Astrocyte (in vitro differentiated cells and primary cell): ENCODE results near the gene MAP1A. TPM values are rescaled to one million over a fixed set of nuclear protein-coding genes. Genes with fewer than 3 reads are reported as not detected.
A peak's percentile ranks its signal among the peaks of the same experiment; 100 is the strongest.

Experiments used
- DNase-seq: peaks from one replicate; pipeline ENCODE4 v3.0.0-alpha.2; 2010; ENCODE audit warnings: low read depth
- FAIRE-seq: peaks from 2 replicates; lab custom pipeline; 2011; peaks lifted over from hg19 to GRCh38; lab: Jason Lieb, UNC
- H2AFZ ChIP-seq: 2 replicates; pipeline ENCODE4 v1.6.0; 2012; ENCODE audit warnings: low read depth, low read length, inconsistent platforms
- H3K27ac ChIP-seq: 2 replicates; pipeline ENCODE4 v1.5.1; 2011; ENCODE audit warnings: low read depth, low read length, inconsistent platforms
- H3K27me3 ChIP-seq: 2 replicates; pipeline ENCODE4 v1.6.0; 2011; ENCODE audit warnings: low read length, inconsistent platforms; ENCODE audit not compliant: insufficient read depth
- H3K36me3 ChIP-seq: 2 replicates; pipeline ENCODE4 v1.5.1; 2011; ENCODE audit warnings: low read length, inconsistent platforms; ENCODE audit not compliant: insufficient read depth
- H3K4me1 ChIP-seq: 2 replicates; pipeline ENCODE4 v1.5.1; 2011; ENCODE audit warnings: low read length, inconsistent platforms; ENCODE audit not compliant: insufficient read depth
- H3K4me2 ChIP-seq: 2 replicates; pipeline ENCODE4 v1.6.0; 2012; ENCODE audit warnings: low read length, inconsistent platforms
- H3K4me3 ChIP-seq: 2 replicates; pipeline ENCODE4 v1.5.1; 2011; ENCODE audit warnings: low read depth, mild to moderate bottlenecking, low read length, inconsistent platforms; ENCODE audit not compliant: insufficient read depth
- H3K79me2 ChIP-seq: 2 replicates; pipeline ENCODE4 v1.6.0; 2012; ENCODE audit warnings: mild to moderate bottlenecking, low read length, inconsistent platforms; ENCODE audit not compliant: insufficient read depth
- H3K9ac ChIP-seq: 2 replicates; pipeline ENCODE4 v1.6.0; 2012; ENCODE audit warnings: mild to moderate bottlenecking, low read length, inconsistent platforms
- H3K9me3 ChIP-seq: 2 replicates; pipeline ENCODE4 v1.5.1; 2012; ENCODE audit warnings: low read depth, mild to moderate bottlenecking, low read length, inconsistent platforms; ENCODE audit not compliant: insufficient read depth
- H4K20me1 ChIP-seq: 2 replicates; pipeline ENCODE4 v1.6.0; 2012; ENCODE audit warnings: low read length, inconsistent platforms; ENCODE audit not compliant: insufficient read depth
- H3K27ac Mint-ChIP-seq: one replicate; pipeline ENCODE4 v1.8.0; 2021; ENCODE audit warnings: mild to moderate bottlenecking, mixed read lengths; ENCODE audit not compliant: unreplicated experiment
- H3K27me3 Mint-ChIP-seq: one replicate; pipeline ENCODE4 v1.8.0; 2021; ENCODE audit warnings: low read depth, mixed read lengths; ENCODE audit not compliant: unreplicated experiment
- H3K36me3 Mint-ChIP-seq: one replicate; pipeline ENCODE4 v1.8.0; 2021; ENCODE audit warnings: low read depth, mixed read lengths; ENCODE audit not compliant: unreplicated experiment
- H3K4me1 Mint-ChIP-seq: one replicate; pipeline ENCODE4 v1.8.0; 2021; ENCODE audit warnings: low read depth, mixed read lengths; ENCODE audit not compliant: unreplicated experiment
- H3K4me3 Mint-ChIP-seq: one replicate; pipeline ENCODE4 v1.8.0; 2021; ENCODE audit warnings: mild to moderate bottlenecking, moderate library complexity, mixed read lengths; ENCODE audit not compliant: unreplicated experiment
- H3K9me3 Mint-ChIP-seq: one replicate; pipeline ENCODE4 v1.8.0; 2021; ENCODE audit warnings: mild to moderate bottlenecking, mixed read lengths; ENCODE audit not compliant: unreplicated experiment
- CTCF ChIP-seq: IDR thresholded peaks from 2 replicates; pipeline ENCODE4 v1.5.1; 2011; ENCODE audit warnings: low read depth, mild to moderate bottlenecking, inconsistent platforms, low read length, moderate library complexity; ENCODE audit not compliant: insufficient read depth
- EZH2 ChIP-seq: IDR thresholded peaks from 2 replicates; pipeline ENCODE4 v1.6.1; 2012; ENCODE audit warnings: mild to moderate bottlenecking, low read length, inconsistent platforms; ENCODE audit not compliant: insufficient read depth
- total RNA-seq: library from RNA; stranded (reverse); gene quantifications from 2 replicates; pipeline ENCODE4 v1.2.1, GENCODE V29; 2021

Gene MAP1A
- total RNA-seq, 1 donor from 2014 or later = 142 TPM

GRCh38 chr15:43505738-43506137 is 11.7 kb upstream of the MAP1A start:
- no peaks in the 10 kb centered on the region for H3K36me3 ChIP-seq
- no peak overlapping the region for H2AFZ ChIP-seq
- Mint-ChIP-seq H3K9me3 (no peaks in the 10 kb centered on the region), H3K27me3 (peaks cover 2% of the 10 kb centered on the region), H3K36me3 (no peaks in the 10 kb centered on the region), H3K4me1 (peaks cover 31% of the 10 kb centered on the region), H3K27ac (peak overlapping the region; percentile 82), H3K4me3 (no peak overlapping the region)
- no peak for TF ChIP-seq CTCF
- TF ChIP-seq EZH2 = no peak
- no peak overlapping the region for H3K4me2 ChIP-seq
- no peaks in the 10 kb centered on the region for H3K27me3 ChIP-seq
- H3K9ac ChIP-seq = no peak overlapping the region
- no peaks in the 10 kb centered on the region for H4K20me1 ChIP-seq
- FAIRE-seq (no peak), DNase-seq (peak; percentile 72)
- peaks cover 11% of the 10 kb centered on the region for H3K4me1 ChIP-seq
- no peak overlapping the region for H3K4me3 ChIP-seq
- no peak overlapping the region for H3K27ac ChIP-seq
- no peaks in the 10 kb centered on the region for H3K9me3 ChIP-seq
- no peaks in the 10 kb centered on the region for H3K79me2 ChIP-seq

GRCh38 chr15:43508421-43508820 is 9.0 kb upstream of the MAP1A start:
- TF ChIP-seq EZH2 = no peak
- TF ChIP-seq CTCF = no peak
- H3K4me1 ChIP-seq = peaks cover 17% of the 10 kb centered on the region
- H4K20me1 ChIP-seq = no peaks in the 10 kb centered on the region
- H3K4me2 ChIP-seq = peak overlapping the region; percentile 97
- no peak for FAIRE-seq
- H3K36me3 ChIP-seq = no peaks in the 10 kb centered on the region
- no peaks in the 10 kb centered on the region for H3K27me3 ChIP-seq
- H3K27me3 Mint-ChIP-seq = peaks cover 6% of the 10 kb centered on the region
- no peak for DNase-seq
- H3K4me3 ChIP-seq = no peak overlapping the region
- H3K36me3 Mint-ChIP-seq = peaks cover 3% of the 10 kb centered on the region
- H3K79me2 ChIP-seq = no peaks in the 10 kb centered on the region
- peaks cover 35% of the 10 kb centered on the region for H3K4me1 Mint-ChIP-seq
- no peaks in the 10 kb centered on the region for H3K9me3 Mint-ChIP-seq
- no peak overlapping the region for H2AFZ ChIP-seq
- H3K27ac Mint-ChIP-seq = no peak overlapping the region
- H3K9ac ChIP-seq = no peak overlapping the region
- H3K4me3 Mint-ChIP-seq = no peak overlapping the region
- H3K27ac ChIP-seq = no peak overlapping the region
- no peaks in the 10 kb centered on the region for H3K9me3 ChIP-seq

- Histone ChIP-seq H3K79me2 (no peaks in the 10 kb centered on the region), H3K4me2 (peak overlapping the region; percentile 97), H3K9me3 (no peaks in the 10 kb centered on the region), H3K9ac (peak overlapping the region; percentile 49), H3K36me3 (no peaks in the 10 kb centered on the region), H4K20me1 (no peaks in the 10 kb centered on the region), H3K27me3 (no peaks in the 10 kb centered on the region), H2AFZ (peak overlapping the region; percentile 19), H3K4me3 (no peak overlapping the region), H3K27ac (no peak overlapping the region), H3K4me1 (peaks cover 22% of the 10 kb centered on the region)
- Mint-ChIP-seq H3K36me3 (peaks cover 3% of the 10 kb centered on the region), H3K27me3 (peaks cover 6% of the 10 kb centered on the region), H3K4me3 (peak overlapping the region; percentile 87), H3K4me1 (peaks cover 41% of the 10 kb centered on the region), H3K27ac (peak overlapping the region; percentile 75), H3K9me3 (no peaks in the 10 kb centered on the region)
- FAIRE-seq (no peak), DNase-seq (no peak)
- TF ChIP-seq EZH2 (no peak), CTCF (no peak)
Measured at GRCh38 chr15:43508991-43509659, 8.3 kb upstream of the MAP1A start.
